HK-2 (cell line): ENCODE data around the gene DMAC2L.

Source experiments
- DNase-seq: peaks from one replicate; pipeline ENCODE4 v3.0.0-alpha.2; 2018; ENCODE audit not compliant: unreplicated experiment

Gene DMAC2L

DNA sequence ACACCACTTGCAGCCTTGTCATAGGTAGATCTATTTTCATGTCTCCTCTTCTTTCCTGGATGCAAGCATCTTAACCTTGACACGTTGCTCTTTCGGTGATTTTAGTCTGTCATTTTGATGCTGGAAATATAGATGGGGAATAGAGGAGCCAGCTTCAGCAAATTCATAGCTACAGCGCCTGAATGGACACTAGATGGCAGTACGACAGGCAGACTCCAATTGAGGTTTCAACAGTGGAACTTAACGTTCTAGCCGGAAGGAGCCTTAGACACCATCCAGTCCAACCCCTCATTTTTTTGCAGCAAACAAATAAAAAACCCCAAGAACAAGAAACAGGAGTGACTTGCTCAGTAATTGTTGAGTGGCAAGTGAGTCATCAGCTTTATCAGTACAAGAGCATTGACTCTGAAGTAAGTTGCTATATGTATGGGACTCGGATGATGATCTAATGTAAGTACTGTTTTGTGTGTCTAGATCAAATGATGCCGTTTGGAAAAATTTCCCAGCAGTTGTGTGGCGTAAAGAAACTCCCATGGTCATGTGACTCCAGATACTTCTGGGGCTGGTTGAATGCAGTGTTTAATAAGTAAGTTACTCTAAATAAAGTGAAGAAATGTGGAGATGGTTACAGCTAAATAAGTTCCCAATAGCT, 9.0 kb downstream of the DMAC2L start:
- peak; percentile 63 for DNase-seq

GRCh38 chr14:50331596-50331995, 19.5 kb downstream of the DMAC2L start:
- DNase-seq = no peak

DNA sequence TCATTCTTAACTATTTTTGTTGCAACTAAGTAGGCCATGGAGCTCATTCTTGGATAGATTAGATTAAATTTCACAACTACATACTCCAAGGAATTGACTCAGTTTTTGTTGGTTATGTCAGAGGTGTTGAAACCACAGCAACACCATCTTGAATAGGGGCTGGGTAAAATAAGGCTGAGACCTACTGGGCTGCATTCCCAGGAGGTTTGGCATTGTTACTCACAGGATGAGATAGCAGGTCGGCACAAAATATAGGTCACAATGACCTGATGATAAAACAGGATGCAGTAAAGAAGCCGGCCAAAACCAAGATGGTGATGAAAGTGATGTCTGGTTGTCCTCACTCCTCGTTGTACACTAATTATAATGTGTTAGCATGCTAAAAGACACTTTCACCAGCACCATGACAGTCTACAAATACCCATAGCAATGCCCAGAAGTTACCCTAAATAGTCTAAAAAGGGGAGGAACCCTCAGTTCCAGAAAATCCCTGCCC, 20.9 kb downstream of the DMAC2L start:
- DNase-seq = no peak

DNA sequence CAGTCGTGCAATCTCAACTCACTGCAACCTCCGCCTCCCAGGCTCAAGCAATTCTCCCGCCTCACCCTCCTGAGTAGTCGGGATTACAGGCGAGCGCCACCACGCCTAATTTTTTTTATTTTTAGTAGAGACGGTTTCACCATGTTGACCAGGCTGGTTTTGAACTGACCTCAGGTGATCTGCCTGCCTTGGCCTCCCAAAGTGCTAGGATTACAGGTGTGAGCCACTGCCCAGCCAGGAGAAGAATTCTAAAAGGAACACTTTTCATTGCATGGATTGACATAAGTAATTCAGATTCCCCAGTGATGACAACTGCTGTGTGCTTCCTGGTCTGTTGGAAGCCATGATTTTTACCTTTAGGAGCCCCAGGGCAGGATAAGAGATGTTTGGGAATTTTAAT, 22.1 kb downstream of the DMAC2L start:
- DNase-seq = no peak

GRCh38 chr14:50335389-50335788, 23.3 kb downstream of the DMAC2L start:
- DNase-seq = no peak

- DNase-seq = no peak
These were observed 24.1 kb downstream of the DMAC2L start for GRCh38 chr14:50335989-50336824.

DNA sequence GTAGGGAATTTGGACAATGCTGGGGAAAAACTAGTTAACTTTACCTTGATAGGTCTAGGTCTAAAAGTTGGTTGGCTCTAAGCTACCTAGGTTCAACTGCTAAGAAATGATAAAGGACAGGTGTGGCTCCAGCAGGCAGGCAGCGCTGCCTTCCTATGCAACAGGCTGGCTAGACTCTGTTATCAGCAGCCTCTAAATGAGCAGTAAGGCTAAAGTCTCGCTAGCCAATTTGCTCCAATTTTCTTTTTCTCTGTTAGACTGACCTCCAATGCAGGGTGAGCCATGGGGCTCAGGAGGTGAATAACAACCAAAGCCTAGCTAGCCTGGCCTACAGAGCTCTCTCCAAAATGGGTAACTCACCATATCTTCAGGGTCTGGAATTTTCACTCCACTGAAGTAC, 26.5 kb downstream of the DMAC2L start:
- DNase-seq = no peak

- DNase-seq = no peak
These were observed 27.2 kb downstream of the DMAC2L start for GRCh38 chr14:50339178-50339804.

DNA sequence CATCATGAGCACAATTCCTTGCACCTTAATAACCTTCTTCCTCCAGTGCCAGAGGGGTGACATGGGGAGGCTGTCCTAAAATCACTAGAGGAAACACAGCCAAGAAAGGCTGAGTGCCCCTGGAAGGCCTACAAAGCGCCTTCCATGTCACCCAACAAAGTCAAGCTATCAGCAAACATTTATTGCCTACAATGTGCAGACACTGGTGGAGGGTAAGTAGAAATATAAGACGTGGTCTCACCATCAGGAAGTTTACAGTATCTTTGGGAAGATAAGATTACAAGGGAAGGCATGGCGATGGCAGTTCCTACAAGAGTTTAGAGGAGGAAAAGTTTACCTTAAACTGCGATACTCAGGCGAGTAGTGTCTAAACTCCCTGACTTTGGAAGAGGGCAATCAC, 27.9 kb downstream of the DMAC2L start:
- DNase-seq = no peak

DNA sequence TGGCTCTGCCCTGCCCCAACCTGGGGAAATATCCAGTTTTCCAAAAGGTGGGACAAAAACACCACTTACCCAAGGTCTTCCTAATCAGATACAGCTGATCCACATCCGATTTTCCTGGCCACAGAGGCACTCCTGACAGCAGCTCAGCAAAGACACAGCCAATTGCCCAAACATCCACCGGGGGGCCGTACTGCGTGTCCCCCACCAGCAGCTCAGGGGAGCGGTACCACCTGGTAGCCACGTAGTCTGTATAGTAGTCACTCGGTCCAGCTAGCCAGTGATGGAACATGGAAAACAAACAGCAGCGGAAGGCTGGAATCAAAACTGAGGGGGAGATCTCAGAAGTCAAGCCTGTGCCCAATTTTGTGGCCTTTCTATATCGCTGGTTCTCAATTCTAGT, 28.8 kb downstream of the DMAC2L start:
- no peak for DNase-seq

DNA sequence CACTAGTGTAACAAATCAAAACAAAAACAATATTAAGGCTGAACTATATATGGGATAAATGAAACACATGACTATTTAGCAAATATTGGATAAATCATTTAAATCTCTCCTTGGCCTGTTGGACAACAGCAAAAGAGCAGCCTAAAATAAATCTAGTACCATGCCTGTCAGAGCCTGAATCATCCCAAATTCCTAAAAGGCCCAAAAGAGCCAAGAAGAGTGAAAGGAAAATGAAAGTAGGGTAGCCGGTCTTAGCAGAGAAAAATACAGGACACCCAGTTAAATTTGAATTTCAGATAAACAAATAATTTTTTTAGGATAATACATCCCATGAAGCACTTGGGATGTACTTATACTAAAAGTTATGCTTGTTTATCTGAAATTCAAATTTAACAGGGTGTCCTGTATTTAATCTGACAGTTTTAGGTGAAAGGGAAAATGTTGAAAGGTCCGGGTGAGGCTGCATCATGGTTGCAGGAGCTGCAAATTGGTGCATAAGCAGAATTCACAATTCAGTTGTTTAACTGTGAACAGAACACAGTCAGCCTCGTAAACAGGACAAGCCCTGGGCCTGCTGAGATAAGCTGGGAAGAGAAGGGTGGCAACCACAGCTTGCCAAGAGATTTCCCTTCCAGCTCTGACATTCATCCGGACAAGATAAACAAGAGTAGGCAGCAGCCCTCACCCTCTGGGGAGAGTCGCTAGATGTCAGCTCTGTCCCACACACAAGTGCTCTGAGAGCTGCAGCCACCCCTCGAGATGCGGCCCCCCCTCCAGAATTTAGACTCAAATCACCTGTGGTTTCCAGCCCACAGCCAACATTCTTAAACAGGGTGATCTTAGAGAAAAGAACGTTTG, 30.3 kb downstream of the DMAC2L start:
- DNase-seq = peak; percentile 51

- DNase-seq = no peak
These were observed 31.3 kb downstream of the DMAC2L start for GRCh38 chr14:50343434-50343833.

- DNase-seq = no peak
These were observed 32.1 kb downstream of the DMAC2L start for GRCh38 chr14:50344116-50344775.

DNA sequence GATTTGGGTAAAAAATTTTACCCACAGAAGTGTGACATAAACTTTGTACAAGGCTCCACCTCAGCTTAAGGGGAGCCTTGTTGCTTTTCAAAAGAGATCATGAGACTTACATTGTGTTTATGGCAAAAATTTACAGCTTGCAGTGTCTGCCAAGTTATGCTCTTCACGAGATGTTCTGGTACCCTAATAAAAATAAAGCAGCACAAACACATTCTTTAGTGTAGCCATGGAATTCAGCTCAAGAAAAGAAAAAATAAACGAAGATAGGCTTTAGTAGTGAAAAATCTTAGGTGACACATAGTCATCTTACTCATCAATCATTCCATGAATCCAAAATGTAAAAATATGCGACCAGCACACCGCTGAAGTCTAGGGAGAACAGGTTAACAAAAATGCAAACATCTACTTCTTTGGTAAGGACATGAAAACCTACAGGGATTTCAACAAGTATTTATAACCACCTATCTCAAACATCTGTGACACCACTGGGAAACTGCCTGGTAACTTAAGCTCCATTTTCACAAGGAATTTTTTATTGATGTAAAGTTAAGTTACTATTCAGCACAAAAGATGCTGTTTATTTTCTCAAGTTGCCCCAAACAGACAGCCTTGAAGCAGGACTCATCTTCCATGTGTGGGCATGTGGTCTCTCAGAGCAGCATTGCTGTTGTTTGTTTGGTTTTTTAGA, 32.9 kb downstream of the DMAC2L start:
- no peak for DNase-seq

DNA sequence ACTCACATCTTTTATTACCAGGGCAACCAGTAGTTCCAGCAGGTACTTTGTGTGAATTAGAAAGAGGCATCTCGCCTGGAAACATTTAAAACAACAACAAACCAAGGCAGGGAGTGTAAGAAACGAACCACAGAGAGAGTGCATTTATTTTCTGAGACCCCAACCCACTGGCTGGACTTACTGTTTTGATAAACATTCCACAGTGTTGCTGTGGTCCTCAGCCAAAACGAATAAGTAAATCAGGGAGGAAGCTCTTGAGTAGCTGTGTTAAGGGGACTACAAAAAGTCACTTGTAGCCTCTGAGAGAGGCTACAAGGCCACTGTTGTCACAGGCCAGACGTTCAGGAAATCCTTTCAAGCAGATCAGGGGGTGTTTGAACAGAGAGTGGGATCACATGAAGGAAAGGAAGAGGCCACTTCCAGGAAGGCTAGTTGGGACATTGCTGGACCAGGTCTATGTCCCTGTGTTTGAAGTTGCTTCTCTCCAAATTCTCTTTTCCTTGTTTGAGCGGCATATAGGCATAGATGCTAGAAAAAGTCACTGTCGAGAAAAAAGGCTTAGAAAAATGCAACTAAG, 33.8 kb downstream of the DMAC2L start:
- DNase-seq = no peak

DNA sequence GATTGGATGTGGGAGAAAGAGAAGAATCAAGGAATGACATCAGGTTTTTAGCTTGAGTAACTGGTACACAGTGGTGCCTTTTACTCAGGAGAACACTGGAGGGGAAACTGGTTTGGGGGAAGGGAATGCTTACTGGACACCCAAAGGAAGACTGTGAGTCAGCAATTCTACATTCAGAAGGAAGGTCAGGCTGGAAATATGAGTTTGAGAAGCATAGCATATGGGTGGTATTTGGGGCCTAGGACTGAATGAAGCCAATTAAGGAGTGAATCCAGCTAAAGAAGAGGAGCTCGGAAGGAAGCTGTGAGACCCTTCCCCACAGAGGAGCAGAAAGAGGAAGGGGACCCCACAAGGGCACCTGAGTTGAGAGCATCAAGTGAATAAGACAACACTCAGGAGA, 35.4 kb downstream of the DMAC2L start:
- DNase-seq = no peak

DNA sequence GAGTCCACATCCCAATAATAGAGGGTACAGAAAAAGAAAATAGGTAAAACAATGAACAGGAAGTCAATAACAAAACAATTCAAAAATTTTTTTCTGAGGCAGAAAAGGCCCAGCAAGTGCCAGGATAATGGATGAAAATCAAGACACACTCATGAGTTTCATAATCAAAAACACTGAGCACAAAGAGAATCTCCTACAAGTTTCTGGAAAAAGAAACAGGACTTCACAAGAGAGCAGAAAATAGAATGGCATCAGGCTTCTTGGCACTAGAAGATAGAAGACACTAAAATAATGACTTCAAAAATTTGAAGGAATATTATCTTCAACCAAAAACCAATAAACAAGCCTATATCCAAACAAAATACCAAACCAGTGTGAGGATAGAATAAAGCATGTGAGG, 36.8 kb downstream of the DMAC2L start:
- DNase-seq = no peak

DNA sequence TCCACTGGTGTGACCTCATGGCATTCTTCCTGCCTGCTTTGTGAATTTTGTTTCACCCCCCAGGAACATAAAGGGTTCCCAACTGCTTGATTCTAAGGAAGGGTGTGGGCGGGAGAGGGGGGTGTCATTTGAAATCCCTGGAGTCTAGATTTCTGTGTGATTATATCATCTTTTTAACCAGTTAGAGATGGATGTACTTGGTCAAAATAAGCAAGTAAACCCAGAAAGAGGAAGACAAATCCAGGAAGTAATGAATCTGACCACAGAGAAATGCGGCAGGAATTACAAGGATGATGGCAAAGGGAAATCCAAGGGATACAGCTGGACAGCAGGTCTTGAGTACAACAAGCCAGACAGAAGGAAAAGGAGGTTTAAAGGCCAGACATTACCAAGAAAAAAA, 38.9 kb downstream of the DMAC2L start:
- DNase-seq = no peak

DNA sequence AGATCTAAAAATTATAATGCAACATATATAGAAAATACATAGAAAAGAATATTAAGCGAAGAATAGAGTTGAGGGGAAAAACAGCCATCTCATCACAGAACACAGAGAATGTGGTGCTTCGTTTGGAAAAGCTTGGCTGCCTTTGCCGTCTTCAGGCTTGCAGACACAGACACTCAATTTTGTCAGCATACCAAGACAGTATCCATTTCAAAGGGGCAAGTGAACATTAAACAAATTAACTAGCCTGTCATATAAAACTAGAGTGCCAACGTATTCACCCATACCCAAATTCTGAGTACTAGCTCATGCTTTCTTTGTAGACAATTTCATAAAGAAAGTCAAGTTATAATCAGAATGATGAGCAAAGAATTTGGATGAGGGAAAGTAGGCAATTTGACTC, 40.5 kb downstream of the DMAC2L start:
- no peak for DNase-seq

DNA sequence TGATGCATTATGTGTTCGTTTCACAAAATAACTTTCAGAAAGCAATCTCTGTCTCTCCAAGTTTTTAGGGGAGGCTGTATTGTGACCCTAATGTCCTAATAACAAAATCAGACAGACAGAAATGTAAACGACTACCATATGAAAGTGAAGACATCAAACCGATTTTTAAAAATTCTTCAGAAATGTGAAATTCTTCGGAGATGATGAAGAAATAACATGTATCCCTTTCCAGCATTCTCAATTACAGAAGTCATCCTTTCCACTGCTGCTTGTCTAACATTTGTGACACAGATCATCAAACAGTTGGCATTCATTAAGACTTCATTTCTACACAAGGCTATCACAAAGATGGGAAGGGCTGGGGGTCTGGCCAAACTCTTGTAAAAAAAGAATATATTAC, 41.0 kb downstream of the DMAC2L start:
- no peak for DNase-seq
